Adrenal gland (tissue), 12 donors: ENCODE data around the gene LAMB1. TPM values are rescaled to one million over a fixed set of nuclear protein-coding genes. Genes with fewer than 3 reads are reported as not detected.

Experiments
- DNase-seq, 7 donors: peaks; one replicate each; pipeline ENCODE4 v3.0.0-alpha.2; 2019 to 2020
- H3K27ac ChIP-seq, 5 donors: fragments of 200-600 bp; sonication (generic) in 4 of 5; 1 replicate in 3 of 5; 2 replicates in 2 of 5; pipeline versions ENCODE4 v1.5.1 to v1.8.0; 2016 to 2020; ENCODE audit warnings: mild to moderate bottlenecking in 1 of 5
- H3K27me3 ChIP-seq: fragments of 200-600 bp; 2 replicates; pipeline ENCODE4 v1.8.0; 2021
- H3K36me3 ChIP-seq, 2 donors: fragments of 200-600 bp; replicated peaks in 1 of 2; 1 replicate in 1 of 2; 2 replicates in 1 of 2; pipeline versions ENCODE4 v1.5.1 to v1.8.0; 2018 to 2022
- H3K4me1 ChIP-seq, 2 donors: fragments of 200-600 bp; replicated peaks in 1 of 2; 1 replicate in 1 of 2; 2 replicates in 1 of 2; pipeline versions ENCODE4 v1.5.1 to v1.8.0; 2018 to 2021
- H3K4me3 ChIP-seq, 4 donors: fragments of 200-600 bp; sonication (generic) in 3 of 4; one replicate each; pipeline ENCODE4 v1.5.1; 2016 to 2018
- H3K9me3 ChIP-seq, 3 donors: fragments of 200-600 bp; sonication (generic) in 1 of 3; replicated peaks in 1 of 3; 1 replicate in 2 of 3; 2 replicates in 1 of 3; pipeline versions ENCODE4 v1.5.1 to v1.8.0; 2016 to 2021
- CTCF ChIP-seq, 6 experiments: fragments of 450-650 bp in 4 of 6; fragments of 200-600 bp in 2 of 6; sonication (generic) in 1 of 6; IDR thresholded peaks; 1 replicate in 5 of 6; 2 replicates in 1 of 6; pipeline versions ENCODE4 v1.5.1 to v1.8.0; 2016 to 2021; ENCODE audit warnings: antibody characterized with exemption in 6 of 6, mild to moderate bottlenecking in 2 of 6, moderate library complexity in 1 of 6
- POLR2A ChIP-seq, 2 donors: fragments of 450-650 bp; IDR thresholded peaks; one replicate each; pipeline ENCODE4 v1.6.1; 2017; ENCODE audit warnings: antibody characterized with exemption in 2 of 2, mild to moderate bottlenecking in 2 of 2, moderate library complexity in 1 of 2
- WGBS, 4 donors: extraction: QIAGEN DNeasy Blood & Tissue Kit in 2 of 4; methylation state at CpG; one replicate each; pipeline versions ENCODE4 v1.1.5 to v1.1.7; 2013 to 2017; 5-methylcytosine and 5-hydroxymethylcytosine counted together
- intact Hi-C, 2 donors: fragments of 100-400 bp; cut with DNase I; formaldehyde crosslinking; loops; one replicate each; pipeline versions ENCODE4 v1.14.1 to v1.15.0; 2022 to 2023
- polyA plus RNA-seq, 3 donors: library from polyadenylated mRNA; stranded (reverse); fragments of 200-250 nt in 2 of 3; fragments of 350-450 nt in 1 of 3; fragmentation: Illumina TruSeq in 1 of 3; extraction: RNeasy Lipid Tissue Mini Kit (QIAGEN cat#74804) in 1 of 3; gene quantifications; one replicate each; pipeline ENCODE4 v1.2.3, GENCODE V29; 2013 to 2014
- total RNA-seq, 9 donors: library from RNA; depleted of rRNA in 4 of 9; stranded (reverse); fragments of >200 nt in 4 of 9; fragments of 120-200 nt in 1 of 9; fragmentation: NEBNext Ultra II Directional in 1 of 9; extraction: Animal tissue kit (Norgen Biotek cat#: 25700) in 1 of 9; gene quantifications; one replicate each; pipeline versions ENCODE4 v1.1.0 to v1.2.4, GENCODE V29; 2013 to 2023
- donor health status: healthy with polysubstance abuse.
- donor health status: Bipolar disorder and iron deficiency.
- donor health status: DM: yes; HTN: yes; CAD: no.
- donor health status: DM: no; HTN: no; CAD: no.
- donor health status: DM: no; HTN: no; CAD: no.
- donor health status: DM: yes; HTN: yes; CAD: no.

The LAMB1 gene
- total and polyA plus RNA-seq, 12 donors: 48.6 to 164 (median 90.2) TPM

- Histone ChIP-seq H3K9me3 (no peaks in the 10 kb centered on the region), H3K4me1 (no peaks in the 10 kb centered on the region), H3K36me3 (peaks cover 0 to 14% of the 10 kb centered on the region in 2 donors), H3K4me3 (no peak overlapping the region), H3K27me3 (no peaks in the 10 kb centered on the region), H3K27ac (peak overlapping the region in 2 of 5 donors; percentile 20 to 60)
- intact Hi-C loops: loop anchor here in 1 of 2 donors (10.0 kb wide), 1 partner anchor 155 kb away; no protein-coding TSS in a partner anchor
- 51 to 70% (median 61%) methylated on average over 9 of the region's 9 CpGs for WGBS, 4 donors
- TF ChIP-seq CTCF (IDR thresholded peaks at IDR 0.05): no peak
- no peak for TF ChIP-seq POLR2A (IDR thresholded peaks at IDR 0.05)
- DNase-seq: no peak
These were observed 13.2 kb downstream of the LAMB1 start for GRCh38 chr7:107989618-107990373.

GRCh38 chr7:107982918-107983389, 20.0 kb downstream of the LAMB1 start:
- intact Hi-C loops: no loop called here
- H3K27me3 ChIP-seq: no peaks in the 10 kb centered on the region
- no peaks in the 10 kb centered on the region for H3K9me3 ChIP-seq
- no peak for DNase-seq
- no peak for TF ChIP-seq POLR2A (IDR thresholded peaks at IDR 0.05)
- peak in 2 of 6 experiments; percentile 31 to 34 for TF ChIP-seq CTCF (IDR thresholded peaks at IDR 0.05)
- H3K4me1 ChIP-seq: no peaks in the 10 kb centered on the region
- H3K36me3 ChIP-seq: peaks cover 0 to 15% of the 10 kb centered on the region in 2 donors
- no peak overlapping the region for H3K27ac ChIP-seq
- H3K4me3 ChIP-seq: no peak overlapping the region
- WGBS, 4 donors: 48 to 66% (median 51%) methylated on average over 2 of the region's 2 CpGs

GRCh38 chr7:107982042-107982840, 20.7 kb downstream of the LAMB1 start:
- no peak overlapping the region for H3K27ac ChIP-seq

More at GRCh38 chr7:107982042-107982840, 20.7 kb downstream of the LAMB1 start:
- no peak overlapping the region for H3K4me3 ChIP-seq
- H3K36me3 ChIP-seq: peaks cover 0 to 15% of the 10 kb centered on the region in 2 donors
- no peak for DNase-seq
- intact Hi-C loops: no loop called here
- TF ChIP-seq CTCF (IDR thresholded peaks at IDR 0.05) (no peak), POLR2A (IDR thresholded peaks at IDR 0.05) (no peak)
- no peaks in the 10 kb centered on the region for H3K4me1 ChIP-seq
- 75 to 84% (median 76%) methylated on average over 9 of the region's 9 CpGs for WGBS, 4 donors
- H3K9me3 ChIP-seq: no peaks in the 10 kb centered on the region
- H3K27me3 ChIP-seq: no peaks in the 10 kb centered on the region
